K562 (cell line): ENCODE results near the gene LY6G6F. TPM values are rescaled to one million over a fixed set of nuclear protein-coding genes. Genes with fewer than 3 reads are reported as not detected.

Experiments used
- CBFA2T2 ChIP-seq: fragments of 450-650 bp; conservative IDR thresholded peaks from 2 replicates; pipeline ENCODE4 v1.6.1; 2017; ENCODE audit warnings: mild to moderate bottlenecking
- FIP1L1 ChIP-seq: fragments of 200-400 bp; formaldehyde crosslinking; IDR thresholded peaks from 2 replicates; pipeline ENCODE4 v1.6.1; 2018; ENCODE audit warnings: mild to moderate bottlenecking, low read depth, low read length; ENCODE audit not compliant: poor library complexity, severe bottlenecking
- HDAC8 ChIP-seq: fragments of 450-650 bp; IDR thresholded peaks from 2 replicates; pipeline ENCODE4 v1.6.1; 2016; ENCODE audit warnings: mild to moderate bottlenecking, missing genetic modification characterization, moderate library complexity, missing compliant biosample characterization
- KAT8 ChIP-seq: fragments of 450-650 bp; IDR thresholded peaks from 2 replicates; pipeline ENCODE4 v1.6.1; 2016; ENCODE audit warnings: low read depth, mild to moderate bottlenecking
- LEF1 ChIP-seq: fragments of 450-650 bp; IDR thresholded peaks from 2 replicates; pipeline ENCODE4 v1.6.1; 2016; ENCODE audit warnings: mild to moderate bottlenecking
- NCOA4 ChIP-seq: fragments of 450-650 bp; IDR thresholded peaks from 2 replicates; pipeline ENCODE4 v1.6.1; 2018; ENCODE audit warnings: mild to moderate bottlenecking; ENCODE audit not compliant: partially characterized antibody
- POLR2AphosphoS2 ChIP-seq: IDR thresholded peaks from 2 replicates; pipeline ENCODE4 v1.6.1; 2012; ENCODE audit warnings: low read length, improper control_type of control experiment
- PRMT5 ChIP-seq: sonication (generic); formaldehyde crosslinking; IDR thresholded peaks from 2 replicates; pipeline ENCODE4 v1.5.0; 2020; ENCODE audit warnings: missing genetic modification reagents
- PRPF4 ChIP-seq: fragments of 200-400 bp; formaldehyde crosslinking; IDR thresholded peaks from one replicate; pipeline ENCODE4 v1.6.1; 2017; ENCODE audit warnings: low read length, low read depth, mild to moderate bottlenecking; ENCODE audit not compliant: insufficient read depth, poor library complexity, severe bottlenecking
- REST ChIP-seq, 2 experiments: fragments of 450-650 bp; formaldehyde crosslinking in 1 of 2; IDR thresholded peaks; 2 replicates each; pipeline versions ENCODE4 v1.4.0 to v1.6.1; 2014 to 2020; ENCODE audit warnings: mild to moderate bottlenecking in 2 of 2, borderline replicate concordance in 1 of 2, low read depth in 1 of 2
- SREBF2 ChIP-seq: sonication (generic); formaldehyde crosslinking; IDR thresholded peaks from 2 replicates; pipeline ENCODE4 v1.4.0; 2020; ENCODE audit warnings: mild to moderate bottlenecking, missing genetic modification reagents
- ZNF592 ChIP-seq: fragments of 450-650 bp; IDR thresholded peaks from 2 replicates; pipeline ENCODE4 v1.6.1; 2017; ENCODE audit warnings: antibody characterized with exemption, mild to moderate bottlenecking
- polyA plus RNA-seq, 8 experiments: library from polyadenylated mRNA; depleted of rRNA in 4 of 8; stranded (reverse) in 5 of 8; unstranded in 3 of 8; fragments of >200 nt; fragmentation: Nextera tagmentation in 2 of 8; fragmentation: Illumina TruSeq in 1 of 8; extraction: Ambion mirVana in 2 of 8; extraction: Trizol in 1 of 8; gene quantifications; 2 replicates each; pipeline versions ENCODE4 v1.2.1 to v1.2.3, GENCODE V29; 2011 to 2014; ENCODE audit warnings: inconsistent platforms in 1 of 8, missing spikeins in 1 of 8
- total RNA-seq, 7 experiments: library from RNA; depleted of rRNA in 6 of 7; stranded (reverse); fragments of >200 nt in 6 of 7; fragmentation: Illumina TruSeq in 2 of 7; extraction: Trizol in 2 of 7; gene quantifications; 2 replicates each; pipeline versions ENCODE4 v1.2.1 to v1.2.3, GENCODE V29; 2011 to 2021; ENCODE audit warnings: low replicate concordance in 1 of 7

Gene LY6G6F
- total and polyA plus RNA-seq, 9 of the 15 experiments (the other 6 are each of a cell fraction or from before 2014, with no cell fraction given): 0.14 to 0.50 (median 0.28) TPM; not detected in 2

GRCh38 chr6:31729979-31730630, 23.4 kb downstream of the LY6G6F start (continued):
- TF ChIP-seq LEF1 (no peak), FIP1L1 (peak; percentile 98), NCOA4 (peak; percentile 17), HDAC8 (tag) (0 out of 2 replicates have a peak, but pooled peaks have one; percentile 15), PRPF4 (no peak), CBFA2T2 (no peak), ZNF592 (no peak), POLR2AphosphoS2 (peak; percentile 100), KAT8 (no peak), REST (IDR thresholded peaks at IDR 0.05; ENCODE audit: borderline replicate concordance) (no peak), REST (CRISPR knock-in tag; IDR thresholded peaks at IDR 0.05; ENCODE audit: low read depth) (peak; percentile 95), SREBF2 (CRISPR knock-in tag) (no peak), PRMT5 (CRISPR knock-in tag) (no peak)
